Ovary (tissue), 9 donors: ENCODE results near the gene CD8A. TPM values are rescaled to one million over a fixed set of nuclear protein-coding genes. Genes with fewer than 3 reads are reported as not detected.

ENCODE experiments used
- DNase-seq, 5 donors: peaks; one replicate each; pipeline ENCODE4 v3.0.0-alpha.2; 2019 to 2020
- H3K27ac ChIP-seq, 2 donors: fragments of 200-600 bp; one replicate each; pipeline versions ENCODE4 v1.5.1 to v1.8.0; 2019 to 2022
- H3K27me3 ChIP-seq: fragments of 200-600 bp; one replicate; pipeline ENCODE4 v1.8.0; 2022
- H3K36me3 ChIP-seq: fragments of 200-600 bp; sonication (generic); one replicate; pipeline ENCODE4 v1.5.1; 2019
- H3K4me1 ChIP-seq: one replicate; pipeline ENCODE4 v1.8.1; 2013; ENCODE audit warnings: mild to moderate bottlenecking, moderate library complexity; ENCODE audit not compliant: insufficient read depth
- H3K4me3 ChIP-seq: fragments of 200-600 bp; sonication (generic); one replicate; pipeline ENCODE4 v1.5.1; 2017
- H3K9me3 ChIP-seq, 2 donors: fragments of 200-600 bp in 1 of 2; sonication (generic) in 1 of 2; one replicate each; pipeline versions ENCODE4 v1.5.1 to v1.8.1; 2013 to 2019; ENCODE audit warnings: mild to moderate bottlenecking in 1 of 2, moderate library complexity in 1 of 2
- EP300 ChIP-seq: sonication (generic); formaldehyde crosslinking; IDR thresholded peaks from one replicate; pipeline ENCODE4 v1.6.1; 2017; ENCODE audit warnings: antibody characterized with exemption
- POLR2A ChIP-seq: fragments of 450-650 bp; IDR thresholded peaks from one replicate; pipeline ENCODE4 v1.6.1; 2017; ENCODE audit warnings: antibody characterized with exemption, mild to moderate bottlenecking, moderate library complexity
- WGBS, 3 donors: extraction: QIAGEN DNeasy Blood & Tissue Kit in 1 of 3; methylation state at CpG; one replicate each; pipeline versions ENCODE4 v1.1.5 to v1.1.7; 2013 to 2017; 5-methylcytosine and 5-hydroxymethylcytosine counted together
- intact Hi-C, 4 donors: fragments of 100-400 bp; cut with DNase I; formaldehyde crosslinking; loops; one replicate each; pipeline versions ENCODE4 v1.11.0 to v1.15.1; 2022 to 2023
- polyA plus RNA-seq, 2 donors: library from polyadenylated mRNA; stranded (reverse); fragments of 200-250 nt in 1 of 2; fragments of 350-450 nt in 1 of 2; fragmentation: Illumina TruSeq in 1 of 2; extraction: RNeasy Lipid Tissue Mini Kit (QIAGEN cat#74804) in 1 of 2; gene quantifications; one replicate each; pipeline ENCODE4 v1.2.3, GENCODE V29; 2013 to 2014
- total RNA-seq, 7 donors: library from RNA; depleted of rRNA in 2 of 7; stranded (reverse); fragments of >200 nt in 2 of 7; fragmentation: NEBNext Ultra II Directional in 3 of 7; extraction: Animal tissue kit (Norgen Biotek cat#: 25700) in 3 of 7; gene quantifications; one replicate each; pipeline versions ENCODE4 v1.1.0 to v1.2.4, GENCODE V29; 2016 to 2023
- TF ChIP-seq, protein P1 (sequence below), 3 donors: fragments of 450-650 bp in 2 of 3; fragments of 200-600 bp in 1 of 3; IDR thresholded peaks; one replicate each; pipeline versions ENCODE4 v1.5.1 to v1.8.0; 2016 to 2022; ENCODE audit warnings: antibody characterized with exemption in 3 of 3, mild to moderate bottlenecking in 1 of 3
- donor health status: DM: no; HTN: no; CAD: no; lungs with moderate emphysema.
- donor health status: DM: no; HTN: no; CAD: no.
- donor health status: Bipolar disorder and iron deficiency.
- donor health status: DM: yes; HTN: yes; CAD: no.
- donor health status: DM: no; HTN: no; CAD: no.
- donor health status: DM: yes; HTN: yes; CAD: no.

Gene CD8A
- total and polyA plus RNA-seq, 9 donors: 0.53 to 10.0 (median 1.1) TPM

DNA sequence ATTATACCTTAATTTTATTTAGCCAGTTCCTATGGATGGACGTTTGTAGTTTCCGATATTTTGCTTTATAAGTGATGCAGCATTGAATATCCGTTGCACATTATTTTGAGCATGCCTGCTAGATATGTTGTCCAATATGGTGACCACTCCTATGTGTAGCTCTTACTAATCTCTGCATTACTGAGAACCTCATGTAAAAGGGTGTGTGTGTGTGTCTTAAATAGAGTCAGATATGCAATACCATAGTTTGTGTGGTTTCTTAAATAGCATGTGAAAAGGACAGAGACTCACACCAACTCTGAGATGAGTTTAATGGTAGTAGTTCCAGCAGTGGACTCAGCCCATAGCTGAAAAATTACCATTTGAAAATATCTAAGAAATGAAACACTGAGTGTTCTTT is 32.3 kb downstream of the CD8A start:
- H3K36me3 ChIP-seq: no peaks in the 10 kb centered on the region

DNA sequence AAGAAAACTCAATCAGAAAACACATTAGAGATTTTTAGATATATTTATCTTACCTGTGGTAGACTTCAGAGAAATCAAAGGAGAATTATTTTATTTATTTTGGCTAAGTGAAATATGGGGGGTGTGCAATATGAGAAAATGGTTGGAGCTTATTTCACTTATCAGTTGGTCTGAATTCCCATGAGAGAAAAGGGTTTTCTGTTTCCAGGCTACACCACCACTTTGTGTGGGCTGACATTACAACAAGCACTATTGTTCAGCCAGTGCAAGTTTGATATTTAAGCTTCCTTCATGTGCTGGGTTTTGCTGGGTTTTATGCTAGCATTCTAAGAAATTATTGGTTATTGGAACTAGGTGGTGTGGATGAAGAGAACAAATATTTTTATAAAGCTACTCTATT is 37.1 kb downstream of the CD8A start:
- Histone ChIP-seq H3K27me3 (no peaks in the 10 kb centered on the region), H3K9me3 (no peaks in the 10 kb centered on the region), H3K4me1 (no peaks in the 10 kb centered on the region), H3K36me3 (no peaks in the 10 kb centered on the region), H3K27ac (no peak overlapping the region), H3K4me3 (no peak overlapping the region)
- intact Hi-C loops: no loop called here
- TF ChIP-seq, protein P1, sequence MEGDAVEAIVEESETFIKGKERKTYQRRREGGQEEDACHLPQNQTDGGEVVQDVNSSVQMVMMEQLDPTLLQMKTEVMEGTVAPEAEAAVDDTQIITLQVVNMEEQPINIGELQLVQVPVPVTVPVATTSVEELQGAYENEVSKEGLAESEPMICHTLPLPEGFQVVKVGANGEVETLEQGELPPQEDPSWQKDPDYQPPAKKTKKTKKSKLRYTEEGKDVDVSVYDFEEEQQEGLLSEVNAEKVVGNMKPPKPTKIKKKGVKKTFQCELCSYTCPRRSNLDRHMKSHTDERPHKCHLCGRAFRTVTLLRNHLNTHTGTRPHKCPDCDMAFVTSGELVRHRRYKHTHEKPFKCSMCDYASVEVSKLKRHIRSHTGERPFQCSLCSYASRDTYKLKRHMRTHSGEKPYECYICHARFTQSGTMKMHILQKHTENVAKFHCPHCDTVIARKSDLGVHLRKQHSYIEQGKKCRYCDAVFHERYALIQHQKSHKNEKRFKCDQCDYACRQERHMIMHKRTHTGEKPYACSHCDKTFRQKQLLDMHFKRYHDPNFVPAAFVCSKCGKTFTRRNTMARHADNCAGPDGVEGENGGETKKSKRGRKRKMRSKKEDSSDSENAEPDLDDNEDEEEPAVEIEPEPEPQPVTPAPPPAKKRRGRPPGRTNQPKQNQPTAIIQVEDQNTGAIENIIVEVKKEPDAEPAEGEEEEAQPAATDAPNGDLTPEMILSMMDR (IDR thresholded peaks at IDR 0.05): no peak
- TF ChIP-seq POLR2A (no peak), EP300 (no peak)
- no peak for DNase-seq

More for the DNA sequence above, 32.3 kb downstream of the CD8A start:
- H3K27me3 ChIP-seq: no peaks in the 10 kb centered on the region
- no peaks in the 10 kb centered on the region for H3K4me1 ChIP-seq
- no peak overlapping the region for H3K27ac ChIP-seq
- no peak overlapping the region for H3K4me3 ChIP-seq
- 86 to 92% (median 89%) methylated on average over 3 of the region's 3 CpGs for WGBS, 3 donors
- TF ChIP-seq EP300 (no peak), POLR2A (no peak)
- TF ChIP-seq, protein P1 (IDR thresholded peaks at IDR 0.05): no peak
- H3K9me3 ChIP-seq: no peaks in the 10 kb centered on the region
- intact Hi-C loops: no loop called here
- DNase-seq: no peak

DNA sequence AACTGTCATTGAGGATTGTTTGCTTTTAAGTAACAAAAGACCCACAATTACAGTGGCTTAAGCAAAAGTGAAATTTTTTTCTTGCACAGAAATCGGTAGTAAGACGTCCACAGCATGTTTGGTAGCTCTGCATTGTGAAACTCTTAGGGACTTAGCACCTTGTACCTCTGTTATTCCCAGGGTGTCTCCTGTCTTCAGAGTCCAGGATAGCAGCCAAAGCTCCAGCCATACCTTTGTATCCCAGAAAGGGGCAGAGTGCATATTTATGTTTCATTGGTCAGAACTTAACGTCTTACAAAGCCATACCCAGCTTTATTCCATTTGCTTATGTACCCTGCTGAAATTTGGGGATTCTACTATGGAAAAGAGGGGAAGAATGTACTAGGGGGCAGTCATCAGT is 37.8 kb downstream of the CD8A start:
- 92 to 97% (median 94%) methylated on average over 3 of the region's 3 CpGs for WGBS, 3 donors
- H3K27me3 ChIP-seq: no peaks in the 10 kb centered on the region
- H3K4me3 ChIP-seq: no peak overlapping the region
- no peak for DNase-seq
- H3K4me1 ChIP-seq: no peaks in the 10 kb centered on the region
- intact Hi-C loops: no loop called here
- no peak overlapping the region for H3K27ac ChIP-seq
- no peaks in the 10 kb centered on the region for H3K36me3 ChIP-seq
- no peaks in the 10 kb centered on the region for H3K9me3 ChIP-seq
- TF ChIP-seq POLR2A: no peak
- TF ChIP-seq, protein P1 (IDR thresholded peaks at IDR 0.05): no peak
- TF ChIP-seq EP300: no peak

DNA sequence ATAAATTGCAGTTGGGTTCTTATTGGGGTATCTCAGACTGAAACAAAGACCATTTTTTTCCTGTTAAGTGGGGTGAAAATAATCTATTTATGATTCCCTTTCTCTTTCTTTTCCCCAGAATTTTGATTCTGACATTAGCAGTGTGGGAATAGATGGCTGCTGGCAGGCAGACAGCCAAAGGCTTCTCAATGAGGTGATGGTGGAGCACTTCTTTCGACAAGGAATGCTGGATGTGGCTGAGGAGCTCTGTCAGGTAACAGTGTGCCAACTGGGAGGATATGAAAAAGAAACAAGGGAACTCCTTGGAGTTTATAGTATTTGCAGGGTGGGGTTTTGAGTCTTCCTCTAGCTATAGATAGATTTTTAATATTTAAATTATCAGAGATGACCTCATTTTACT is 38.9 kb downstream of the CD8A start:
- H3K9me3 ChIP-seq: no peaks in the 10 kb centered on the region
- H3K27ac ChIP-seq: no peak overlapping the region
- intact Hi-C loops: no loop called here
- H3K27me3 ChIP-seq: no peaks in the 10 kb centered on the region
- no peaks in the 10 kb centered on the region for H3K4me1 ChIP-seq
- no peaks in the 10 kb centered on the region for H3K36me3 ChIP-seq
- DNase-seq: no peak
- H3K4me3 ChIP-seq: no peak overlapping the region
- no peak for TF ChIP-seq POLR2A
- TF ChIP-seq, protein P1 (IDR thresholded peaks at IDR 0.05): no peak
- TF ChIP-seq EP300: no peak
- 90 to 100% (median 94%) methylated on average over 1 of the region's 1 CpG for whole genome bisulfite sequencing, 3 donors
